Measurements from ENCODE around the gene JMJD8.

GRCh38 chr16:673399-673991, 10.6 kb downstream of the JMJD8 start:
- TF ChIP-seq POLR2A (IDR thresholded peaks at IDR 0.05) (no peak), CTCF (IDR thresholded peaks at IDR 0.05) (no peak)
